SH-SY5Y (cell line): ENCODE data around the gene JADE3.

ENCODE experiments used
- GATA2 ChIP-seq: IDR thresholded peaks from 2 replicates; pipeline ENCODE4 v1.6.1; 2011; ENCODE audit warnings: mild to moderate bottlenecking, low read depth, low read length
- GATA3 ChIP-seq: IDR thresholded peaks from 2 replicates; pipeline ENCODE4 v1.6.1; 2011; ENCODE audit warnings: low read depth, mild to moderate bottlenecking, low read length, moderate library complexity

Gene JADE3

DNA sequence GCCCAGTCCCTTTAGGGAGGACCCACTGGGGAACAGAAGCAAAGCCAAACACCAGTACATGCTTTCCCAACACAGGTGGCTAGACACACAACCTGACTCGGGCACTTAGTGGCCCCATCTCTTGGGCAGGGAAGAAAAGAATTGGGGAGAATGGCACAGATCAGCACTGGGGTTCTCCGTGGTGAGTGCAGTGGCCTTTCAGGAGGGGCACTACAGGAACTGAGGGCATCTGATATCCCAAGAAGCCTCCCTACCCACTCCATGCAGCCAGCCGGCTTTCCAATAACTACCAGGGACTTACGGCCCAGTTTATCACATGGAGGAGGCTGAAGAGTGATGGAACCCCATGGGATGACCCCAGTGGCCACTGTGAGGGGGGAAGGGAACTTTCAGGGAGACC lies 189.0 kb downstream of the JADE3 start:
- TF ChIP-seq GATA2 (no peak), GATA3 (no peak)
